Kidney epithelial cell (primary cell): ENCODE measurements around the gene CPPED1. TPM values are rescaled to one million over a fixed set of nuclear protein-coding genes. Genes with fewer than 3 reads are reported as not detected.

Experiments
- DNase-seq: peaks from one replicate; pipeline ENCODE4 v3.0.0-alpha.2; 2010; ENCODE audit warnings: low read depth
- H3K27me3 ChIP-seq: 2 replicates; pipeline ENCODE4 v1.6.0; 2011; ENCODE audit warnings: low read length; ENCODE audit not compliant: control insufficient read depth, insufficient read depth
- H3K36me3 ChIP-seq: 2 replicates; pipeline ENCODE4 v1.5.1; 2011; ENCODE audit warnings: low read length; ENCODE audit not compliant: control insufficient read depth, insufficient read depth
- H3K4me3 ChIP-seq: 2 replicates; pipeline ENCODE4 v1.5.1; 2011; ENCODE audit warnings: low read depth, mild to moderate bottlenecking, control low read depth, low read length
- CTCF ChIP-seq: IDR thresholded peaks from 2 replicates; pipeline ENCODE4 v1.5.1; 2011; ENCODE audit warnings: mild to moderate bottlenecking, moderate library complexity, low read length, control low read depth, inconsistent platforms; ENCODE audit not compliant: insufficient read depth, poor library complexity, severe bottlenecking
- total RNA-seq: library from RNA; depleted of rRNA; stranded (reverse); fragments of >200 nt; gene quantifications from 2 replicates; pipeline ENCODE4 v1.2.3, GENCODE V29; 2015

The CPPED1 gene
- total RNA-seq, 1 donor from 2014 or later: 25.3 TPM

- H3K36me3 ChIP-seq: no peaks in the 10 kb centered on the region
- DNase-seq: no peak
- no peak for TF ChIP-seq CTCF
- H3K27me3 ChIP-seq: no peaks in the 10 kb centered on the region
- no peak overlapping the region for H3K4me3 ChIP-seq
Measured at GRCh38 chr16:12661656-12662172, 142.0 kb downstream of the CPPED1 start.

DNA sequence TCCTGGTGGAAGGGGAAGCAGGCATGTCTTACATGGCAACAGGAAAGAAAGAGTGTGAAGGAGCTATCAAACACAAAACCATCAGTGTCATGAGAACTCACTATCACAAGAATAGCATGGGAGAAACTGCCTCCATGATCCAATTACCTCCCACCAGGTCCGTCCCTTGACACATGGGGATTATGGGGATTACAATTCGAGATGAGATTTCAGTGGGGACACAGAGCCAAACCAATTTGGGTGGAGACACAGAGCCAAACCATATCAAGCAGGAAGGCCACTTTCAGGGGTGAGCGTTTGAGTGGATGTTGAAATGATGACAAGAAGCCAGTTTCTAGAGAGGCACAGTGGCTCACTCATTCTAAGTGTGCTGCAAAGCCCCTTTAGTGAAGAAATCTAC, 143.8 kb downstream of the CPPED1 start:
- DNase-seq: no peak
- Histone ChIP-seq H3K36me3 (no peaks in the 10 kb centered on the region), H3K27me3 (no peaks in the 10 kb centered on the region), H3K4me3 (no peak overlapping the region)
- no peak for TF ChIP-seq CTCF

GRCh38 chr16:12658506-12658905, 145.2 kb downstream of the CPPED1 start:
- Histone ChIP-seq H3K4me3 (no peak overlapping the region), H3K36me3 (no peaks in the 10 kb centered on the region), H3K27me3 (no peaks in the 10 kb centered on the region)
- DNase-seq: no peak
- TF ChIP-seq CTCF: no peak

- TF ChIP-seq CTCF: no peak
- H3K36me3 ChIP-seq: no peaks in the 10 kb centered on the region
- no peak overlapping the region for H3K4me3 ChIP-seq
- no peak for DNase-seq
- H3K27me3 ChIP-seq: no peaks in the 10 kb centered on the region
Measured at GRCh38 chr16:12655537-12655936, 148.2 kb downstream of the CPPED1 start.

GRCh38 chr16:12653820-12654392, 149.8 kb downstream of the CPPED1 start:
- Histone ChIP-seq H3K4me3 (no peak overlapping the region), H3K36me3 (no peaks in the 10 kb centered on the region), H3K27me3 (no peaks in the 10 kb centered on the region)
- DNase-seq: no peak
- no peak for TF ChIP-seq CTCF

DNA sequence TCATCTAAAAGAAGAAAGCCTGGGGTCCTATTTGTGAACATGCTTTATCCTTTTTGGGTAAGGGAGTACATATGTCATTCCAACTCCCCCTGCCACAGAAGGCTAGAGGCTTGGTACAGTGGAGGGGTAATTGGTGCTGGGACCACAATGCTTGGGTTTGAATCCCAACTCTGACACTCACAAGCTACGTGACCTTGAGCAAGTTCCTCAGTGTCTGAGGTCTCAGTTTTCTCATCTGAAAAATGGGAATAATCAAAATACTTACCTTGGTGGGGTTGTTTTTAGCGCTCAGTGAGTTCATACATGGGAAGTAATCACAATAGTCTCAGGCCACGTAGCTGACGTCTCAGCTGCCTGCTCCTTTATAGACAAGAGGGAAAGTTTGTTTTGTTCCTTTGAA, 150.8 kb downstream of the CPPED1 start:
- Histone ChIP-seq H3K4me3 (no peak overlapping the region), H3K27me3 (no peaks in the 10 kb centered on the region), H3K36me3 (no peaks in the 10 kb centered on the region)
- DNase-seq: no peak
- TF ChIP-seq CTCF: no peak
